GM21576 (cell line): ENCODE measurements around the gene IL3RA.
A peak's percentile ranks its signal among the peaks of the same experiment; 100 is the strongest.

ENCODE experiments used
- ATAC-seq: cut with Tn5 transposase; IDR thresholded peaks from one replicate; pipeline ENCODE4 v1.9.1; 2021; ENCODE audit warnings: mild to moderate bottlenecking, moderate library complexity; ENCODE audit not compliant: unreplicated experiment

The IL3RA gene

GRCh38 chrX:1380672-1381233 is 44.2 kb downstream of the IL3RA start:
- no peak for ATAC-seq

- no peak for ATAC-seq
These were observed 48.2 kb downstream of the IL3RA start for GRCh38 chrX:1384658-1385252.

DNA sequence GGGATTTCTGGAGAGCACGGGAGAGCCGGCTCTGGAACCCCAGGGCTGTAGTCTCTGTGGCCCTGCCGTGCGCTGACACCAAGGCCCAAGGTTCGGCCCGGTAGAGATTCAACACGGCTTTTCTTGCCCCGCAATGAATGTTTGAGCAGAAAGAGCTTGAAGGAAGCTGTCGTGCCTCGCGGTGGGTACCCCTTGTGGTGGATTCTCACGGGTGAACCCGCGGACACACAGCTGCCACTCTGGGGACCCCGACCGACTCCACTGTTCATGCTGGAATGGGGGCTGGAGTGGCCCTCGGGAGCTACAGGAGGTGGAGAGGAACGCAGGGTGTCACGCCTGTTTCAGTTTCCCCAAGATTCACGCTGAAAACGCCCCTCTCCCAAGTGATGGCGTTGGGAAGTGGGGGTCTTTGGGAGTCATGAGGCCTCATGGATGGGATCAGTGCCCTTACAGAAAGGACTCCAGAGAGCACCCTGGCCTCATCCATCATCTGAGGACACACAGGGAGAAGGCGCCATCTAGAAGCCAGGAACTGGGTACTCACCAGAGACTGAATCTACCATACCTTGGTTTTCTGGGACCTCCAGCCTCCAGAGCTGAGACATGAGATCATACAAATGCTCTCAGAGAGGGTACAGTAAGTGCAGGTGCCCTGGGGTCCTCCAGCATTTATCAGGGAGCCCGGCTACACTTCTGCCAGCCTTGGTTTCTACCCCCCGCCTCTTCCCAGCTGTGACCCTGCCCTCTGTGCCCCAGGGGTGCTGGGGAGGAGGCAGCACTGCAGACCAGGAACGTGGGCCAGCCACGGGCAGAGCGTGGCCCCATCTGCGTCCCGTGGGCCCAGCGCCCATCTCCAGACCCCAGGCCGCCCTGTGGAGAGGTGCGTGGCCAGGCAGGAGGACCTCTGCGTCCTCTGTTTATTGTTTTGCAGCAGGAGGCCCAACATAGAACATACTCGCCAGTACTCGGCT is 49.0 kb downstream of the IL3RA start:
- ATAC-seq: no peak

DNA sequence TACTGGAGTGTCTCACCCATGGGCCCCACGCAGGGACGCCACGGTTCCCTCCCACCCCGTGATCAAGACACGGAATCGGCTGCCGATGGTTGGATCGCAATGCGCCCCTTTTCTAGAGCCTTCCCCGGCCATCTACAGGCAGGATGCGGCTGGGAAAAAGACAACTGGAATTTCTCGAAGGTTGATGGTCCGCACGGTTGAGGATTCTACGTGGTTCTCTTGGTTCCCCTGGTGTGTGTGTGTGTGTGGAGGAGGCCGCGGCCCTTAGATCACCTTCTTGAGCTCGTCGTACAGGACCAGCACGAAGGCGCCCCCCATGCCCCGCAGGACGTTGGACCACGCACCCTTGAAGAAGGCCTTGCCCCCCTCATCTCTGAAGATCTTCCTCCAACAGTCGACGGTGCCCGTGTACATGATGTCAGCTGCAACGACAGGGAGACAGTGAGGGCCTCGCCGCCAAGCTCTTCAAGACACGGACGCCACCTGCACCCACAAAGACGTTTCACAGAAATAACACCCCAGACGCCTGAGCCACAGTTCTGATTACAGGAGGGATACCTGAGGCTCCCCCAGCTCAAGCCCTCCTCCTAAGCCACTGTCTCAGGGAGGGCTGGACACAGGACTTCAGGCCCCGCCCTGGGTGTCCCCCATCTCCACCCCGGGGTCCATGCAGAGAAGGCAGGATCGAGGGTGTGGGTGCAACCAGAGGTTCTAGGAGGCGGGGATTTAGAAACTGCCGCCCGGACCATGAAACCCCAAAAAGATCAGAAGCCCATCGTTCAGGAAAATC is 49.9 kb downstream of the IL3RA start:
- no peak for ATAC-seq

DNA sequence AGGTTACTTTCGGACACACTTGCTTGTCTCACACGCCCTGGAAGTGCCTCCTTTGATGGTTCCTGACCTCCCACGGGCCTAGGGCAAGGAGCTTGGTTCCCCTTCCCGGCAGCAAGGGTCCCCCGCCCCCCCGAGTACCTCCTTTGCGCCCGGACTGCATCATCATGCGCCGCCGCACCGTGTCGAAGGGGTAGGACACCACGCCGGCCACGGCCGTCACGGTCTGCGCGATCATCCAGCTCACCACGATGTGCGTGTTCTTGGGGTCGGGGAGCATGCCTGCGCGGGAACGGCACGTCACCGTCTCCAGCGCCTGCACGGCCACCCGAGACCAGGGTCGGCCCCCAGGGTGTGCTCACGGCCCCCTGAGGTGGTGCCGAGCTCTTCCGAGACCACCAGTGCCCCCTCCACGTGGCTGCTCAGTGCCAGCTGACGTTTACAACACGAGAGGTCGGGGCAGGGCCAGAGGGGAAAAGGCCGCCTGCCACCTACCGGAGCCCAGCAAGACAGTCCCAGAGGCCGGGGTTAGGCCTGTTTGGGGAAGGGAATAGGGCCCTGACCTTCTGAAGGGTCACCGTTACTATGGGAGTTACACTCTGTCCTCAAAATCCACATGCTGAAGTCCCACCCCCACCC is 50.7 kb downstream of the IL3RA start:
- no peak for ATAC-seq

- no peak for ATAC-seq
These were observed 52.1 kb downstream of the IL3RA start for GRCh38 chrX:1388651-1389050.

DNA sequence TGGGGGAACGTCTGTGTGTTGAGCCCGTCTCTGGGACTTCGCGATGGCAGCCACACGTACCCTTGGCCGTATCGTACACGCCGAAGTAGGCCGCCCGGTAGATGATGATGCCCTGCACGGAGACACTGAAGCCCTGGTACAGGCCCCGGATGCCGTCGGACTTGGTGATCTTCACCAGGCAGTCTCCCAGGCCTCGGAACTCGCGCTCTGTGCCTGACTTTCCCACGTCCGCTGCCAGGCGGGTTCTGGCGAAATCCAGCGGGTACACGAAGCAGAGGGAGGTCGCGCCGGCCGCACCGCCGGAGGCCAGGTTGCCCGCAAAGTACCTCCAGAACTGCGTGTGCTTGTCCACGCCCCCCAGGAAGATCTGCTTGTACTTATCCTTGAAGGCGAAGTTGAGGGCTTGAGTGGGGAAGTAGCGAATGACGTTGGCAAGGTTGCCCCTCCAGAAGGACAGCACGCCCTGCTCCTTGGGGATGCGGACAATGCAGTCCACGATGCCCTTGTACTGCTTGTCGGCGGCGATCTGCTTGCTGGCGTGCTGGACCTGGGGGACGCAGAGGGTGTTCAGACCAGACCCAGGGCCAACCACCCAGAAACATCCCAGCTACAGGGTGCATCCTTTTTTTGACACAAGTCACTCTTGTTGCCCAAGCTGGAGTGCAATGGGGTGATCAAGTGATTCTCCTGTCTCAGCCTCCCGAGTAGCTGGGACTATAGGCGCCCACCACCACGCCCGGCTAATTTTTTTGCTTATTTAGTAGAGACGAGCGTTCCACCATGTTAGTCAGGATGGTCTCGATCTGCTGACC is 52.8 kb downstream of the IL3RA start:
- no peak for ATAC-seq

DNA sequence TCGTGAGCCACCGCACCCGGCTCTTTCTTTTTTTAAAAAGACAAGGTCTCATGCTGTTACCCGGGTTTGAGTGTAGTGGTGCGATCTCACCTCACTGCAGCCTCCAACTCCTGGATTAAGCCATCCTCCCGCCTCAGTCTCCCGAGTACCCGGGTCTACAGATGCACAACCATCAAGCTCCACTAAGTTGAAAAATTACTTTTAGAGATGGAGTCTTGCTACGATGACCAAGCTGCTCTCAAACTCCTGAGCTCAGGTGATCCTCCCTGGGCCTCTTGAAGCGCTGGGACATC is 53.4 kb downstream of the IL3RA start:
- no peak for ATAC-seq

GRCh38 chrX:1390621-1391369 is 54.2 kb downstream of the IL3RA start:
- no peak for ATAC-seq

- no peak for ATAC-seq
These were observed 54.8 kb downstream of the IL3RA start for GRCh38 chrX:1391370-1391706.

DNA sequence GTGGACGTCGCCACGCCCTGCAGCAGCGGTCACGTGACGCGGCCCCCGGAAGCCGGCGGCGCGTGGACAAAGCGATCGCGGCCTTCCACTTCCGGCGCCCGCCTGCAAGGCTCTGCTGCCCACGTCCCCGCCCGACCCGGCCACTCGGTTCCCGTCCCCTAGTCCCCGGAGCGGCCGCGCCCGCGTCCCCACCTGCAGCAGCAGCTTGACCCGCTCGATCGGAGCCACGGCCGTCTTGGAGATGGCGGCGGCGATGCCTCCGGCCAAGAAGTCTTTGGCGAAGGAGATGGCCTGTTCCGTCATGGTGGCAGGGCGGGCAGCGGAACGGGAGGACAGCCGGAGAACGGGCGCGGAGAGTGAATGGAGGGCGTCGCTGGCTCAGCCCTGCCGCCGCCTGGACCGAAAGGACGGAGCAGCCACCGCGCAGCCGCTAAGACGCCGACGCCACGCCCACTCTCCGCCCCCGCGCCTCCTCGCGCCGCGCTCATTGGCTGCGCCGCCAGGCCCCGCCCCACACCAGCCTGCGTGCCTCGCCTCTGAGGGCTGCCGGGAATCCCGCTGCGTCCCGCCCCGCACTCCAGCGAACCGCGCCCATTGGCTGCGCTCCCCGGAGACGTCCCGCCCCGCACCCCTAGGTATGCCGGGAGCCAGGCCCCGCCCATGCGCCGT is 55.3 kb downstream of the IL3RA start, which contains the start of gene SLC25A6:
TSS of gene SLC25A6 (minus strand) at position 407 of the 669 bp plus-strand sequence. CDS start at position 303, 104 bp downstream.
- ATAC-seq: peak; percentile 97

GRCh38 chrX:1392376-1393068 is 55.9 kb downstream of the IL3RA start:
- ATAC-seq: peak; percentile 15

GRCh38 chrX:1393871-1394615 is 57.5 kb downstream of the IL3RA start:
- no peak for ATAC-seq

DNA sequence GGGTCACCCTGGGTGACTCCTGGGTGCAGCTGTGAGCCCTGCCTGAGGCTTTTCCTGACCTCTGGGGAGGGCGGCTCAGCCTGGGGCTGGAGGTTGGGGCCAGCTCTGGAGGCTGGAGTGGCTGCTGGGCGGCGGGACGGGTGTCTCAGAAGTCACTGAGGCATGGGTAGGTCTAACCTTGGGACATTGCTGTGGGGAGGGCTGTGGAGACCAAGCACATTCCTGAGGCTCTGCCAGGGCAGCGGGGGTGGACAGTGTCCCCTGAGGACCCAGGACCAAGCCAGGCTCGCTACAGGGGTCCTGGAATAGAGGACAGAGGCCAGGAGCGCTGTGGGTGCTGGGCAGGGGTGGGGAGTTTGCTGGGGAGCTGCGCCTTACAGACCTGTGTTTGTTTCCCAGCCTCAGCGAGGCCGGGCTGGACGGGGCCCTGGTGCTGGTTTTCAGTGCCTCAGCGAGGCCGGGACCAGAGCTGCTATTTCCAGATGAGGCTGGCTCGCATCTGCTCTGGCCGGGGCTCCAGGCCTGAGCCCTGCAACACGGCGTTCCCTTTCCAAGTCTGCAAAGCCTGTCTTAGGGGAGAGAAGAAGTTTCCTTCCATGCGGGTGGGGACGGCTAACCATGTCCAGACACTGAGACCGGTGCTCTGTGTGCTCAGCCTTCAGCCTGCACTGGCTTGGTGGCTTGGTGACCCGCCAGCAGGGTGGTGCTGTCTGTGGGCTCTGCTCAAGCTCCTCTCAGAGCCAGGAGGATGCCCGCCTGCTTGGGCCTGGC is 58.3 kb downstream of the IL3RA start:
- no peak for ATAC-seq

DNA sequence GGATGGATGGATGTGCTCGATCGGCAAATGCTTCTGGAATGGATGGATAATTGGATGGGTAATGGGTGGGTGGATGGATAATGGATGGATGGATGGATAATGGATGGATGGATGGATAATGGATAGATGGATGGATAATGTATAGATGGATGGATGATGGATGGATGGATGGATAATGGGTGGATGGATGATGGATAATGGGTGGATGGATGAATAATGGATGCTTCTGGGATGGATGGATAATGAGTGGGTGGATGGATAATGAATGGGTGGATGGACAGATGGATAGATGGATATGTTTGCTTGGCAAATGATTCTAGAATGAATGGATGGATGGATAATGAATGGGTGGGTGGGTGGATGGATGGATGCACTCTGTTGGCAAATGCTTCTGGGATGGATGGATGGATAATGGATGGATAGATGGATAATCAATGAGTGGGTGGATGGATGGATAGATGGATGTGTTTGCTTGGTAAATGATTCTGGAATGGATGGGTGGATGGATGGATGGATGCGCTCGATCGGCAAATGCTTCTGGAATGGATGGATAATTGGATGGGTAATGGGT is 59.1 kb downstream of the IL3RA start:
- ATAC-seq: no peak

DNA sequence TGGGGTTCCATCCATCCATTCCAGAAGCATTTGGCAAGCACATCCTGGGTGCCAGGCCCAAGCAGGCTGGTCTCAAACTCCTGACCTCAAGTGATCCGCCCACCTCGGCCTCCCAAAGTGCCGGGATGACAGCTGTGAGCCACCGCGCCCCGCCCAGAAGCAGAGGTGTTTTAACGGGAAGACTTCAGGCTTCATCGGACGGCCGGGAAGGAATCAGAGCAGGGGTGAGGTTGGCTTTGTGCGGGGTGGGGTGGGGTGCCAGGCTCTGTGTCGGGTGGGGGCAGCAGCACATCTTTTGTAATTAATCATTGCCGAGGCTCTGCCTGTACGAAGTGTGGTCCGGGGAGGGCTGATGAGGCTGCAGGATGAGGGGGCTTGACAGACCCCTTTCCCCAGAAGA is 60.4 kb downstream of the IL3RA start:
- ATAC-seq: no peak
